Iris pigment epithelial cell (primary cell): ENCODE data around the gene THBS4.
"Not testable (repeated sequence)": the region's sequence is repeated elsewhere in the genome, so short reads cannot be mapped to it uniquely, and the experiment has no call there.

Experiments
- DNase-seq: peaks from one replicate; pipeline ENCODE4 v3.0.0-alpha.2; 2011; ENCODE audit warnings: low read depth

The THBS4 gene

DNA sequence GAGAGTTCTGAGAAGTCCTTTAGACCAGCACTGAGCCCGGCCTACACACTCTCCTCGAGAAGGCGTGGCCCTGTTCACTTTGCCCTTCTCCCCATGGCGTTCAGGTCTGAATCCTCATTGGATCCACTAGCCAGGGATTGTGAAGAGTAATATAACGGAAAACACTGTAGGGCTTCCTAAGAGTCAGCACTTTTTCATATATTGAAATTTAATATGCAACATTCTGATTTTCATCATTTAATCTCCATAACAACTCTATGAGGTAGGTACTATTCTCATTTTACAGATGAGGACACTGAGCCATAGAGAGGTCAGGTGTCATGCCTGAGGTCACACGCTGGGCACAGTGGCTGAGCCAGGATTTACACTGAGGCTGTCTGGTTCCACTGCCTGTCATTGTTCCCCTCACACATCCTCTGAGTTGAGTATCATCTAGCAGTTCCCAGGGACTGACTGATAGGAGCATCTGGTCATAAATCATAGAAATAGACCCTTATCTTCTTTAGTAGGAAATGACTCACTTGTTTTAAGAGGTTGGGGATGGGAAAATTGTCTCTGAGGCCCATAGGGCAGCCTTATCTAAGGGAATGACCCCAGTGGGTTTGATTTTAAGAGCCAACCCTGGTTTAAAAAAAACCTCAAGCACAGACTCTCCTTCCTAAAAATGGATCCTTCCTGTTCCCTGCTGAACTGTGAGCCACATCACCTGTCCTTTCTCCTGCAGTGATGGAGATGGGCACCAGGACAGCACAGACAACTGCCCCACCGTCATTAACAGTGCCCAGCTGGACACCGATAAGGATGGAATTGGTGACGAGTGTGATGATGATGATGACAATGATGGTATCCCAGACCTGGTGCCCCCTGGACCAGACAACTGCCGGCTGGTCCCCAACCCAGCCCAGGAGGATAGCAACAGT is 41.2 kb downstream of the THBS4 start:
- peak; percentile 28 for DNase-seq

DNA sequence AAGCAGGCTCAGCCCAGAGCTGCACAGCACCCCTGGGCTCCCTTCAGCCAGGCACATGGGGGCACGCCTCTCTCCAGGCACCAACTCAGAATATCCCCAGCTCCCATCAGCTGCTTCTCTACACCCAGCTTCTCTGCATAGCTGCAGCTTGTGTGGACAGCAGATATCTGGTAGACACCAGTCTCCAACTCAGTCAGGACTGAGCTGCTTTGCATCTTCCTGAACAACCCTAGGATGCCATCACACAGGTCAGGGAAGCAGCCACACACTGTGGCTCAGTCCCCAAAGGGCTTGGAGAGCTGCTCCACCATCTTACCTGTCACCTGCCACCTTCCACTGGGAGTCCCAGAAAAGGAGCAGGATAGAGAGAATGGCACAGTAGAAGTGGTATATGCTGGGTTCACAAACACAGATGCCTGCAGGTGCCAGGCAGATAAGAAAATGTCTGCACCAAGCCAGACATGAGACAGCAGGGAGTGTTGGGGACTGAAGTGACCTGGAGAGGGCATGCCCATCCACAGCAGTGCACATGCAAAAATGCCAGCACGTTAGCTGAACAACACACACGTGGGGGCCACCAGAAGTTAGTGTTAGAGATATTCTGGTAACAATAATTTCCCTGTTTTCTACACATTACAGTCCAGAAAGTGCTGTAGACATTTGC is 42.0 kb downstream of the THBS4 start:
- no peak for DNase-seq

DNA sequence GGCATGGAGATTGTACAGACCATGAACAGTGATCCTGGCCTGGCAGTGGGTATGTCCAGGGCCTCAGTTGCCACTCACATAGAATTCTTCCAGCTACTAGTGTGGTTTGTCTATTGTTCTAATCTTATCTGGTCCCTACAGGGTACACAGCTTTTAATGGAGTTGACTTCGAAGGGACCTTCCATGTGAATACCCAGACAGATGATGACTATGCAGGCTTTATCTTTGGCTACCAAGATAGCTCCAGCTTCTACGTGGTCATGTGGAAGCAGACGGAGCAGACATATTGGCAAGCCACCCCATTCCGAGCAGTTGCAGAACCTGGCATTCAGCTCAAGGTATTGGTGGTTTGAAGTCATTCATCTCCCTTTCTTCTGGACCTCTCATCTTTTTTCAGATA is 43.8 kb downstream of the THBS4 start:
- no peak for DNase-seq

DNA sequence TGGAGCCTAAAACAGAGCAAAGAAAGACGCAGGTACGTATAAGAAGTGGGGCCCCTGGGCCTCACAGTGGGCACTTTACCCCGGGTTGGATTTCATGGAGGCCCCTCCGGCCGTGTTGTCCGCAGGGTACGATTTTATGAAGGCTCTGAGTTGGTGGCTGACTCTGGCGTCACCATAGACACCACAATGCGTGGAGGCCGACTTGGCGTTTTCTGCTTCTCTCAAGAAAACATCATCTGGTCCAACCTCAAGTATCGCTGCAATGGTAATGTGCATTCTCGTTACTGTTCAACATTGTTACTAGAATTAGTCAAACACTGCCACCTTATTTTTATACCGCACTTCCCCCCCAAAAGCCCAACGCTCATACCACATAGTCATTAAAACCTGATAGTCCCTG is 47.1 kb downstream of the THBS4 start:
- DNase-seq: no peak

DNA sequence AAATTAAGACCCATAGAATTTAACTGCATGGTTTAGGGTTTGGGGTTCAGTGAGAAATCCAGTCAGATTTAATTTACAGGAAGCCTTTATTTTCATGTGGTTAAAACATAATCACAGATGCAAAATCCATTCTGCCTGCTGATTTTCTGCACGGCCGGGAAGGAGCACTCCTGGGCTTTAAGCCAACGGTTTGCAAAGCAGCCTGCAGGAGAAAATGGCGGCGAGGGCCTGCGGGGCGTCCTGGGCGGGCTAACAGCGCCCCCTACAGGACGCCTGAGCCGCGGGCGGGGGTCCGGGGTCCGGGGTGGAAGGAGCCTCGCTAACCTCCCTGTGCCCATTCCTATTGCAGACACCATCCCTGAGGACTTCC is 47.6 kb downstream of the THBS4 start:
- DNase-seq: peak; percentile 77

DNA sequence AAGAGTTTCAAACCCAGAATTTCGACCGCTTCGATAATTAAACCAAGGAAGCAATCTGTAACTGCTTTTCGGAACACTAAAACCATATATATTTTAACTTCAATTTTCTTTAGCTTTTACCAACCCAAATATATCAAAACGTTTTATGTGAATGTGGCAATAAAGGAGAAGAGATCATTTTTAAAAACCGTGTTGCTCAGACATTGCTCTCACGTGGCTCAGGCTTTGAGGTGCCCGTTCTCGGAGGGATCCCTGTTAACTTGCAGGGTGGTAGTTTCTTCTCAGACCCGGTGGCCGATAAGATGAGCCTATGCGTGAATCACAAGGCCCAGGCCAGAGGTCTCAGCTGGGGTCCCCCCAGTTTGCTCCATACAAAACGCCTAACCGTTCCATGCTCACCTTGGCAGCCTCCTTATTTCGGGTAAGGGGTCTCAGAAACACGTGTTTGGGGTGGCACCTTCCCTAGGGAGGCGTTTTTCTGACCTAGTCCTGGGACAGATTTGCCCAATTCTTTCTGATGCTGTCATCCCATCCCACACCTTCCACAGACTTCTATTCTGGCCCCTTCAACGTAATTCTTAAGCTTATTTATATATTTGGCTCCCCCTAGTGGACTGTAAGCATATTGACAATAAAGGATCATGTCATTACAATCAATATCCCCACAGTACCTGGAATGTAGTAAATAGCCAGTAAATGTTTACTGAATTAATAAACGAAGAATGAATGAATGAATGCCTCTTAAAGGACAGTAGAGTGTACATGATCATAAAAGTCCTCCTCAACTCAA is 48.1 kb downstream of the THBS4 start:
- peak; percentile 59 for DNase-seq

DNA sequence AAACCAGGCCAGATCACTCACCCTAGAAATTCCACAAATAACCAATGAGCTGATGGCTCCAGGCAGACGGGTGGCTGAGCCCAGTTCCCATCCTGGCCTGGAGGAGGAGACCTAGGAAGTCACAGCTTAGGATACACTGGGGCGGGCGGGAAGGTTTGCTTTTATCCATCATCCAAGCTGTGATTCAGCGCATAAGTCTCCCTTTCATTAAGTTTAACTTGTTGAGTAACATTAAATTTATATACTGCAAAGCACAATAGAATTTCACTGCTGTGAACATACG is 55.7 kb downstream of the THBS4 start:
- DNase-seq: no peak

DNA sequence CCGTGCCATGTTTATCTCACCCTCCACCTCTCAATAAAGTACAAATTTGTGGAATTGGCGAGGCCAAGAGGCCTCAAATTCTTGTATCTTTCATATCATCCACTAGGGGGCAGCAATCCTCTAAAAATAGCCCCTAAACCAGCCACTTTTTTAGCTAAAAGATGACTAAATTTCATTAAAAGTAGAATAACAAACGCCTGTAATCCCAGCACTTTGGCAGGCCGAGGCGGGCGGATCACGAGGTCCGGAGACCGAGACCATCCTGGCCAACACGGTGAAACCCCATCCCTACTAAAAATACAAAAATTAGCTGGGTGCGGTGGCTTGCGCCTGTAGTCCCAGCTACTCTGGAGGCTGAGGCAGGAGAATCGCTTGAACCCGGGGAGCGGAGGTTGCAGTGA is 56.6 kb downstream of the THBS4 start:
- peak; percentile 50 for DNase-seq

DNA sequence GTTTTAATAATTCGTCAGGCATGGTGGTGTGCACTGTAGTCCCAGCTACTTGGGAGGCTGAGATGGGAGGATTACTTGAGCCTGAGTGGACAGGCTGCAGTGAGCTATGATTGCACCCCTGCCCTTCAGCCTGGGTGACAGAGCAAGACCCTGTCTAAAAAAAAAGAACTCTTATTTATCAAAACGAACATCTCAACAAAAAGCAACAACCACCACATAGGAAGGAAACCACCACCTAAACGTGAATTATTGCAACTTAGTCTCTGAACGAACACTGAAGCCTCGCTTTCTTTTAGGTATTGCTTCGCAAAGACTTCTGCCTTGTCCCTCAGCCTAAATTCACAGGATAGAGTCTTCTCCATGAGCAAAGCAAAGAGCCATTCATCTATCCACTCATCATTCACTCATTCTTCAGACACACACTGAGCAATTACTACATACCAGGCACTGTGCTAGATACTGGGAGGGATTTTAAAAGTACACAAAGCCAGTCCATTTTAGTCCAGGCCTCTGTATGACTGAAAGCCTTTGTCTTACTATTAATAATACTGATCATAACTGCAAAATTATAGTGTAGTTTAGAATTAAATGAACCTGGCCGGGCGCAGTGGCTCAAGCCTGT is 57.4 kb downstream of the THBS4 start:
- DNase-seq: no peak

DNA sequence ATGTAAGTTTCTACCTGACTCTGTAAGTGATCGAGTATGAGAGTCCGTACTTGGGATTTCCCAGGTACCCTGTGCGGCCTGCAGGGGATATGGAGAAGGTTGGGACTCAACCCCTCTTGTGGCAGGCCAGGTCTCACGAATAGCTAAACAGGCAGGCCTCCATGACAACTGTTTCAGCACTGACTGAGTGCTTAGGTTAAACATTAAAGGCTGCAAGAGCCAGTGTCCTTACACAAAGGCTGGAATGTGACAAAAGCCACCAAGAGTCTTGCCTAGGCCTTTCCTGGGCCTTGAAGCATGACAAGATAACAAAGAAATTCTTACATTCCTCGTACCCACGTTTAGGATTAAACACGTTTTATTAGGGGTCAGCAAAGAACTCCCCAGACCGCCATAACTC is 58.6 kb downstream of the THBS4 start:
- no peak for DNase-seq

DNA sequence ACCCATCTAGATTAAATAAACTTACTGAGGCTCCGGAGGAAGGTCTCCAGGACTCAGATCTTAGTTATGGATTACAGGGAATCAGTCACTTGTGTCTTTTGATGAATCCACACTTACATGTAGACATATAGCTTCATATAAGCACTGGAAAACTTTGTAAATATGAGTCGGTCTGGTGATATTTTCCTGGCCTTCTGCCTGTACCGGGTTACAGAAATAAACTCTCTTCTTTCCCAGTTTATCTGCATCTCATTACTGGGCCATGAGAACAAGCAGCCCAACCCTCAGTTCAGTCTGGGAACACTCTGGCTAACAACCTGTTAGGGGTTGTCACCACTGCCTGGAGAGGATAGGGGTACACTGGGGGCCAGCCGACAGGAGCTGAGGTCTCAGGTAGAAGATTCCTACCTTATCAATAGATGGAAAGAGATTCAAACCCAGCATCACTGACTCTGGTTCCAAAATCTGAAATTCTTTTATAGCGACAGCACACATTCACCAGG is 59.1 kb downstream of the THBS4 start:
- DNase-seq: no peak

DNA sequence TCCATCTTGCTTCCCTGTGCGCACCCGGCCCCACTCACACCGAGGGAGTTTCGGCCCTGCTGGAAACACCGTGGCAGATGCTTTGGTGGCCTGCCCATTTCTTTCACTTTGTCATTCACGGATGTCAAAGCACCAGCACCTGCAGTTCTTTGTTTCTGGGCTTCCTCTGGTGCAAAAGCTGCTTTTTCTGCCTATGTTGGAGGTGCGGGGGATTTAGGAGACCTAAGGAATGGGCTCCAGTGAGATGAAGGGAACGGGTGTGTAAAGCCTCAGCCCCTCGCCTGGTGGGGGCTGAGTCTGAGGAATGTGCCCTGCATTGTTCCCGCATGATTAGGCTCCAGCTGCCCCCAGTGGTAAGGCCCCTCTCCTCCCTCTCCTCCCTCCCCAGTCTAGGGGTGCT is 62.3 kb downstream of the THBS4 start:
- DNase-seq: no peak

DNA sequence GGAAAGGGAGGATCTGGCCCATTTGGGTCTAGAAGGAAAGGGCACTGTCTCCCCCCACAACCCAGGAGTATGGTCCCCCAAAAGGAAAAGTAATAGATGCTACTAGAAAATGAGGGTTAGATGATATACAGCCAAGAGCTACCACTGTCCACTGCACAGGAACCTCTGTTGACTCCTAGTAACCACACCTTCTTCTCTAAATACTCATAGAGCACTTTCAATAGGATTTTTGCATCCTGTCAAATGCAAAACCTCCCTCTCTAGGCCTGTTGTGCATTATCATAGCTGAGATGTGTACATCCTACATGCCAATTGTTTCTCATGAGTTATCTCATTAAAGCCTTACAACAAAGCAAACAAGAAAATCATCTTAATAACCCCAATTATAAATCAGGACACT is 66.8 kb downstream of the THBS4 start:
- DNase-seq: no peak

DNA sequence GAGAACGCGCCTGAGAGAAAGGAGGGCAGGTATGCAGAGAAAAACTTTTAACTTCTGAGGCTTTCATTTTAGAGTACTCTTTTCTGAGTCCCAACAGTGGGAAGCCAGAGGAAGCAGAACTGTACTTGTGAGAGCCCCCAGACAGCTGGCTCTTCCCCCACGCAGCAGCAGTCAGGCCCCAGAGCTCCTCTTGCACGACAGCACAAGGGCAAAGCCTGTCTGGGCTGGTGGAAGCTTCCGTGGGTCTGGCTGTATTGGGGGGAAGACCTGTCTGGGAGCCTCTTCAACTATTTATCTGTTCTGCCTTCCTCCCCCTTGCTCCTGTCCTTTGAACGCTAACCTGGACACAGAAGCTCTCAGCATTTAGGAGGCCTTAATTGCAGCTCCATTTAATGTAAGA is 68.2 kb downstream of the THBS4 start:
- no peak for DNase-seq

DNA sequence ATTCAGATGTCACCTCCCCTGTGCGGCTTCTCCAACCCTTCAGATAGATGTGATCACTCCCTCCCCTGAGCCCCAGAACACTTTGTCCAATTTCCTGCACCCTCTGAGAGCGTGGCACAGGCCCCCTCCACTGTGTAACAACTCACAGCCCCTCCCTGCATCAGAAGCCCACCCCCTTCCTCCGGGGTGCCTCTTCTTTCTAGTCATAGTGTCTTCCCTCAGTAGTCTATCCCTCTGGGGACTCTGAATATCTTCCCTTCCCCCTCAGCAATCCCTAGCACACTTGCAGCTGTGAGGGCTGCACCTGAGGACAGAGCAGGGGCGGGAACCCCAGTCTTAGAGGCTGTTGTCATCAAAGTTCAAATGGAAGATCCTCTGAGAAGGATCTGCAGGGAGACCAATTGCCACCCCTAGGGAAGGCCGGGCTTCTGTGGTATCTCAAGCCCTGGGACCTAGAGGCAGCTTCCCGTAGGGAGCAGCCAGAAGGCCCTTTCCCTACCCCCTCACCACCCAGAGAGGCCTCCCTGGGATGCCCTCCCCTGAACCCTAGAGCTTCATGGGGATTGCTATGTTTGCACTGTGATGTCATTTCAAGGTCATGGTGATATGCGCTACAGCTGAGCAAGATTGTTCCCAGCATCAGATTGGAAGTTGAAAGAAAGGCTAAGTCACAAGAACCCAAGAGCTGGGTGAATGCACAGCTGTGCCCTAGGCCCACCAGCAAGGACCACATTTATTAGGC is 70.7 kb downstream of the THBS4 start:
- DNase-seq: no peak

DNA sequence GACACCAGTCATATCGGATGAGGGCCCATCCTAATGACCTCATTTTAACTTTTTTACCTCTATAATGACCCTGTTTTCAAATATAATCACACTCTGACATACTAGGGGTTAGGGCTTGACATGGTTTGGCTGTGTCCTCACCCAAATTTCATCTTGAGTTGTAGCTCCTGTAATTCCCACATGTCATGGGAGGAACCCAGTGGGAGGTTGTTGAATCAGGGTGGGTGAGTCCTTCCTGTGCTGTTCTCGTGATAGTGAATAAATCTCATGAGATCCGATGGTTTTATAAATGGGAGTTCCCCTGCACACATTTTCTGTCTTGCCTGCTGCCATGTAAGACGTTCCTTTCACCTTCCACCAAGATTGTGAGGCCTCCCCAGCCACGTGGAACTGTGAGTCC is 71.8 kb downstream of the THBS4 start:
- DNase-seq: no peak

DNA sequence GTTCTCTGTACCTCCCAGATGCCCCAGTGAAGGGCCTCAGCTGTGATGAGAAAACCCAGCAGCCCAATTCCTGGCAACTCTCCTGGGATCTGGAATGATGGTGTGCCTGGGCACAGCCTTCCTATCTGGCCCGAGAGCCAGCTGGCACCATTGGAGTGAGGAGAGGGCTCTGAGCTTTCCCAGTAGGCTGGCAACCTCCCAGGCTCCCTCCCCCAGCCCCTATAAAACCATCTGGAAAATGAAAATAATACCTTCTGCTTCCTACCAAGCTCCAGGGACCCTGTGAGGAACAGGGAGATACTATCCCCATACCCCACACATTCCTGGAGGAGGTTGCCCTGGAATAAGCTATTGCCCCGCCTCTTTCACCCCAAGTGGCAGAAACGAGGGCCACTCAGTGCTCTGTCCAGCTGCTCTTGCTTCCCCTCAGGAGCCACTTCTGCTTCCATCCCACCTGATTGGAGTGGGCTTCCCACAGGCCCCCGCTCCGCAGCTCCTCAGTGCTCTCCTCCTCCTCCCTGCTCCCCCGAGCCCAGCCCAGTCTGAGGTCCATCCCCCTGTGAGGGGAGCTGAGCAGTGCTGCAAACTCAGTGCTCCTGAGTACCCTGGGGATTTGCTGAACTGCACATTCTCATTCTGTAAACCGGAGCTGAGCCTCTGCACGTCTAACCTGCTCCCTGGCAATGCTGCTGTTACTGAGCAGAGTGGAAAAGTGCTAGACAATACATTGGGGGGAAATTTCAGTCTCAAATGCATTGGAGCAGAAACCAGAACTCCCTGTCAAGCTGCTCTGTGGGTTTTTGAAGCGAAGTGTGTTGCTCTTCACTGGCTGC is 74.7 kb downstream of the THBS4 start:
- DNase-seq: no peak

DNA sequence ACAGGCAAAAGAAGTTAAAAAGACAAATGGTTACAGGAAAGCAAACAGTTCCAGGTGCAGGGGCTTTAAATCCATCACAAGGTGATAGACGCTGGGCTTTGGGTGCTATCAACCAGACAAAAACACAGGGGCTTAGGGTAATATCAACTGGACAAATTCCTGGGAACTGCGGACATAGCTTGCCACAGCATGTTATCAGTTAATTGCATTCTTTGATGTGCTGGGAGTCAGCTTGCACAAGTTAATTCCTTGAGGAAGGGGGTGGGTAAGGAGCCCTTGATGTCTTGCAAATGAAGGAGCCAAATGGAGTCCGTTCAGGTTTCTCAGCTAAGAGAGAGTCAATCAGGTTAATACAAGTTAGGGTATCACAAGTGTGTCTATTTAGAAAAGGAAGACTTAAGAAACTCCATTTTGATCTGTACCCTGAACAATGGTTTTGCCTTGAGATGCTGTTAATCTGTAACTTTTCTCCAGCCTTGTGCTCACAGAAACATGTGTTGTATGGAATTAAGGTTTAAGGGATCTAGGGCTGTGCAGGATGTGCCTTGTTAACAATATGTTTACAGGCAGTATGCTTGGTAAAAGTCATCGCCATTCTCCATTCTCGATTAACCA is 76.3 kb downstream of the THBS4 start:
- DNase-seq: not testable (repeated sequence)

DNA sequence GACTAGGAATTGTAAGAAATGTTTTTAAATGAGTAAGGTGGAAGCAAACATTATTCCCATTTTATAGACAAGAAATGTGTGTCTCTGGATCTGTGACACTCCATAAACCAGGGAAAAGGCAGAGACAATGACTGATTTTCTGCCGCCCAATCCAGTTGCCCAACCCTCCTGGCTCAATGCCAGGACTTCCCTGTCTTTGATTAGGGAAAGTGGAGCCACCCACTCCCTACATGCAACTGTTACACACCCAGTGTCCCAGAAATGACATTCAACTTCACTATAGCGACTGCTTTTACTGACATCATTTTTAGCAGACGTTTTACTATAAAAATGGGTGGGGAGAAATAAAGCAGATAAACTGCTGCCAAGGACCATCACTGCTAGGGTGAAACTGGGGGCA is 79.7 kb downstream of the THBS4 start:
- DNase-seq: no peak

DNA sequence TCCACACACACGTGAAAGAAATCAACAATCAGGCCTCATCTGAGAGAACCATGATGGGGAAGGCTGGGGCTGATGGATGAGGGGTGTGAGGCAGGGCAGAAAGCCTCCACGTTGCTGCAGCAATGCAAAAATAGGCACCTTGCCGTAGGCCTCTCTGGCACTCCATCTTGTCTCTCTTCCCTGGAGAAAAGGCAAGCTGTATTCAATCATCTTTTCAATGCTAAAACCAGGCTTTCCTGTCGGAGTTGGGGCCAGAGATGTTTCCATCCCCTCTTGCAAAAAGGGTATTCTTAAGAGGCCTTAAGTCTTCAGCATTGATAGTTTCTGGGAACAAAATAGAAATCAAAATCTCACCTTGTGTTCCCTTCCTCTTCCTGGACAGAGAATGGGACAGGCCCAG is 80.9 kb downstream of the THBS4 start:
- no peak for DNase-seq
